H1 (cell line): ENCODE measurements around the gene SKIC3. TPM values are rescaled to one million over a fixed set of nuclear protein-coding genes. Genes with fewer than 3 reads are reported as not detected.

Experiments
- ATF3 ChIP-seq: IDR thresholded peaks from 2 replicates; pipeline ENCODE4 v1.6.1; 2011; ENCODE audit warnings: low read depth, mild to moderate bottlenecking, low read length; ENCODE audit not compliant: insufficient read depth
- CEBPB ChIP-seq: IDR thresholded peaks from 2 replicates; pipeline ENCODE4 v1.6.1; 2012; ENCODE audit warnings: low read depth, low read length
- CHD2 ChIP-seq: IDR thresholded peaks from 2 replicates; pipeline ENCODE4 v1.6.1; 2012; ENCODE audit warnings: low read length, improper control_type of control experiment
- CREB1 ChIP-seq: IDR thresholded peaks from 2 replicates; pipeline ENCODE4 v1.6.1; 2012; ENCODE audit warnings: inconsistent platforms
- E2F6 ChIP-seq: IDR thresholded peaks from 2 replicates; pipeline ENCODE4 v1.6.1; 2012; ENCODE audit warnings: inconsistent platforms
- EP300 ChIP-seq, 2 experiments: IDR thresholded peaks; 1 replicate in 1 of 2; 2 replicates in 1 of 2; pipeline ENCODE4 v1.6.1; 2011 to 2012; ENCODE audit warnings: low read depth in 2 of 2, low read length in 2 of 2, mild to moderate bottlenecking in 2 of 2, borderline replicate concordance in 1 of 2, inconsistent platforms in 1 of 2, moderate library complexity in 1 of 2
- EZH2 ChIP-seq: fragments of 200-600 bp; sonication (generic); IDR thresholded peaks from 2 replicates; pipeline ENCODE4 v1.7.1; 2012; ENCODE audit warnings: low read depth, mild to moderate bottlenecking, moderate library complexity, low read length, inconsistent platforms; ENCODE audit not compliant: severe bottlenecking
- JUND ChIP-seq: IDR thresholded peaks from 2 replicates; pipeline ENCODE4 v1.6.1; 2011; ENCODE audit warnings: mild to moderate bottlenecking, improper control_type of control experiment, low read length
- KDM1A ChIP-seq: fragments of 200-600, 300-600 bp; sonication (generic); IDR thresholded peaks from 2 replicates; pipeline ENCODE4 v1.7.1; 2016; ENCODE audit warnings: mild to moderate bottlenecking, low read length, borderline replicate concordance
- KDM5A ChIP-seq: fragments of 200-600 bp; IDR thresholded peaks from 2 replicates; pipeline ENCODE4 v1.7.1; 2012; ENCODE audit warnings: mild to moderate bottlenecking, low read length, inconsistent platforms, mixed read lengths
- PHF8 ChIP-seq: fragments of 200-600 bp; sonication (generic); conservative IDR thresholded peaks from 2 replicates; pipeline ENCODE4 v1.7.1; 2012; ENCODE audit warnings: low read depth, mild to moderate bottlenecking, inconsistent platforms, low read length, moderate library complexity
- POLR2AphosphoS5 ChIP-seq: IDR thresholded peaks from 2 replicates; pipeline ENCODE4 v1.6.1; 2011; ENCODE audit warnings: low read depth, low read length
- RBBP5 ChIP-seq: IDR thresholded peaks from 2 replicates; pipeline ENCODE4 v1.7.1; 2012; ENCODE audit warnings: low read depth, mild to moderate bottlenecking, inconsistent platforms, low read length, moderate library complexity, borderline replicate concordance
- RFX5 ChIP-seq: IDR thresholded peaks from 2 replicates; pipeline ENCODE4 v1.6.1; 2011; ENCODE audit warnings: low read depth, low read length, improper control_type of control experiment, borderline replicate concordance
- SIN3A ChIP-seq, 2 experiments: IDR thresholded peaks in 1 of 2; conservative IDR thresholded peaks in 1 of 2; 2 replicates each; pipeline ENCODE4 v1.6.1; 2011 to 2012; ENCODE audit warnings: low read length in 2 of 2, improper control_type of control experiment in 1 of 2, low read depth in 1 of 2, mild to moderate bottlenecking in 1 of 2
- SIRT6 ChIP-seq: IDR thresholded peaks from one replicate; pipeline ENCODE4 v1.7.1; 2012; ENCODE audit warnings: low read length, inconsistent platforms
- TAF1 ChIP-seq: IDR thresholded peaks from 2 replicates; pipeline ENCODE4 v1.6.1; 2011; ENCODE audit warnings: mild to moderate bottlenecking, low read depth, low read length
- USF2 ChIP-seq: IDR thresholded peaks from 2 replicates; pipeline ENCODE4 v1.6.1; 2011; ENCODE audit warnings: low read length, improper control_type of control experiment
- polyA plus RNA-seq, 7 experiments: library from polyadenylated mRNA; depleted of rRNA in 3 of 7; stranded (reverse) in 5 of 7; unstranded in 2 of 7; fragments of >200 nt in 5 of 7; fragments of 200-250 nt in 2 of 7; gene quantifications; 1 replicate in 5 of 7; 2 replicates in 1 of 7; 4 replicates in 1 of 7; pipeline versions ENCODE4 v1.2.1 to v1.2.3, GENCODE V29; 2011 to 2013; ENCODE audit warnings: missing spikeins in 2 of 7, mixed read lengths in 2 of 7
- total RNA-seq: library from RNA; stranded (reverse); fragmentation: NEBNext Ultra II Directional; extraction: Animal tissue kit (Norgen Biotek cat#: 25700); gene quantifications from 2 replicates; pipeline ENCODE4 v1.2.1, GENCODE V29; 2021

Gene SKIC3
- total and polyA plus RNA-seq, 2 of the 8 experiments (the other 6 are each of a cell fraction or from before 2014, with no cell fraction given), result 13.7 to 53.7 TPM

GRCh38 chr5:95554647-95555548 is at the start of gene SKIC3, which contains the start of gene ARSK (continued):
- TF ChIP-seq RFX5, result no peak
- 0 out of 2 replicates have a peak, but pooled peaks have one; percentile 65 for TF ChIP-seq POLR2AphosphoS5
- TF ChIP-seq PHF8, result peak; percentile 80
- TF ChIP-seq E2F6, result peak; percentile 98
- no peak for TF ChIP-seq JUND
- TF ChIP-seq USF2, result peak; percentile 84
- 0 out of 2 replicates have a peak, but pooled peaks have one; percentile 8 for TF ChIP-seq CREB1
- peak; percentile 57; the same call in 1 of the 2 replicates for TF ChIP-seq CHD2
- peak; percentile 85 for TF ChIP-seq TAF1
- peak; percentile 85; the same call in 1 of the 2 replicates for TF ChIP-seq RBBP5
- TF ChIP-seq EZH2, result no peak
- no peak; the same call in 1 of the 2 replicates for TF ChIP-seq KDM5A
- TF ChIP-seq EP300 (IDR thresholded peaks at IDR 0.05; ENCODE audit: borderline replicate concordance in 1 of 2, low read depth in 2 of 2, low read length in 2 of 2), result 0 out of 3 replicates have a peak, but pooled peaks of 1 of the 2 experiments have one; percentile 3
- 0 out of 2 replicates have a peak, but pooled peaks have one; percentile 54 for TF ChIP-seq ATF3
- TF ChIP-seq SIN3A (conservative IDR thresholded peaks at IDR 0.05 in 1 of 2, IDR thresholded peaks at IDR 0.05 in 1 of 2; ENCODE audit: low read depth in 1 of 2, low read length in 2 of 2), result peak in 1 of 2 experiments; percentile 55; a peak in 2 of 4 replicates
- TF ChIP-seq CEBPB, result no peak
- no peak for TF ChIP-seq SIRT6
- no peak for TF ChIP-seq KDM1A
